ENCODE measurements around the gene KRTAP16-1. TPM values are rescaled to one million over a fixed set of nuclear protein-coding genes. Genes with fewer than 3 reads are reported as not detected.

KRTAP16-1 gene
- total RNA-seq, 1 experiment from 2014 or later: not detected

GRCh38 chr17:41315204-41315794 lies 6.2 kb upstream of the KRTAP16-1 start, which contains the start of gene KRTAP17-1:
Gene KRTAP17-1 (minus strand): TSS chr17:41315710. CDS start chr17:41315650, 60 bp downstream.
- Histone ChIP-seq H3K4me1 (replicated peaks; ENCODE audit: insufficient read depth) (no peaks in the 10 kb centered on the region), H3K79me2 (ENCODE audit: low read depth) (no peaks in the 10 kb centered on the region), H3K9me3 (ENCODE audit: insufficient read depth, low read depth) (no peaks in the 10 kb centered on the region; the same call in none of the 2 replicates), H3K27me3 (ENCODE audit: insufficient read depth, low read depth) (no peaks in the 10 kb centered on the region), H3K9me2 (ENCODE audit: insufficient read depth) (no peaks in the 10 kb centered on the region), H3K4me2 (no peak within 1 kb of the TSS), H3K4me3 (no peak within 1 kb of the TSS), H3K36me3 (ENCODE audit: low read depth) (peaks cover 4% of the 10 kb centered on the region; the same call in 1 of the 2 replicates), H4K20me1 (ENCODE audit: insufficient read depth) (no peaks in the 10 kb centered on the region), H2AFZ (no peak within 1 kb of the TSS), H3F3A (ENCODE audit: insufficient read depth, low read depth) (no peaks in the 10 kb centered on the region), H3K27ac (no peak within 1 kb of the TSS)
- TF ChIP-seq EZH2 (IDR thresholded peaks at IDR 0.05; ENCODE audit: low read depth) (no peak), CTCF (conservative IDR thresholded peaks at IDR 0.05) (no peak)
- ChIA-PET POLR2A (ENCODE audit: unreplicated experiment) (interaction anchor here (0.5 kb wide), 1 partner anchor 88 kb away, joined by 3 read pairs; no protein-coding TSS in a partner anchor), CTCF (interaction anchor here (0.6 kb wide), 1 partner anchor 207 kb away, joined by 3 read pairs; no protein-coding TSS in a partner anchor)
- intact Hi-C loops (cut with micrococcal nuclease; ENCODE audit: unreplicated experiment): no loop called here
- BruUV-seq (replicated peaks): no TSS peak
- no peak for DNase-seq

DNA sequence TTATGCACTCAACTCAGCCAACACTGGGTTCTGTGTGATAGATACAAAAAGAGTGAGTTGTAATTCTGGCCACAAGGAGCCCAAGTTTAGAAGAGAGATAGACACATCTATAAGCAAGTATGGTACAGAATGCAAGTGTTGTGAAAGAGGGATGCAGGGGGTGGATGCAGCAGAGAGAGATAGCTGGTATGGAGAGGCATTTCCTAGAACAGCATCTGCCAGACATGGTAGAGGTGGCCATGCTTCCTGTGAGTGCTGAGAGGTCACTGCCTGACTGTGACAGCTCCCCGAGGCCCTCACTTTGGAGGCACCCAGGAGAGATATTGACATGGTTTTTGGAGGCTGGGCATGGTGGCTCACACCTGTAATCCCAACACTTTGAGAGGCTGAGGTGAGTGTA lies 2.0 kb upstream of the KRTAP16-1 start:
- H4K20me1 ChIP-seq (ENCODE audit: insufficient read depth): no peaks in the 10 kb centered on the region
- no peaks in the 10 kb centered on the region for H3K27me3 ChIP-seq (ENCODE audit: insufficient read depth, low read depth)
- H2AFZ ChIP-seq: no peak overlapping the region
- no peak for TF ChIP-seq EZH2 (IDR thresholded peaks at IDR 0.05; ENCODE audit: low read depth)
- TF ChIP-seq CTCF (conservative IDR thresholded peaks at IDR 0.05): no peak
- no peaks in the 10 kb centered on the region for H3K9me3 ChIP-seq (ENCODE audit: insufficient read depth, low read depth)
- H3K4me3 ChIP-seq: no peak overlapping the region
- ChIA-PET CTCF (no interaction called here), POLR2A (ENCODE audit: unreplicated experiment) (no interaction called here)
- H3K4me1 ChIP-seq (replicated peaks; ENCODE audit: insufficient read depth): no peaks in the 10 kb centered on the region
- H3K27ac ChIP-seq: no peak overlapping the region
- H3K4me2 ChIP-seq: no peak overlapping the region
- intact Hi-C loops (cut with micrococcal nuclease; ENCODE audit: unreplicated experiment): no loop called here
- no peak for DNase-seq
- no peaks in the 10 kb centered on the region for H3F3A ChIP-seq (ENCODE audit: insufficient read depth, low read depth)
- no TSS peak for BruUV-seq (replicated peaks)
- no peaks in the 10 kb centered on the region for H3K79me2 ChIP-seq (ENCODE audit: low read depth)
- H3K9me2 ChIP-seq (ENCODE audit: insufficient read depth): no peaks in the 10 kb centered on the region
- H3K36me3 ChIP-seq (ENCODE audit: low read depth): no peaks in the 10 kb centered on the region

DNA sequence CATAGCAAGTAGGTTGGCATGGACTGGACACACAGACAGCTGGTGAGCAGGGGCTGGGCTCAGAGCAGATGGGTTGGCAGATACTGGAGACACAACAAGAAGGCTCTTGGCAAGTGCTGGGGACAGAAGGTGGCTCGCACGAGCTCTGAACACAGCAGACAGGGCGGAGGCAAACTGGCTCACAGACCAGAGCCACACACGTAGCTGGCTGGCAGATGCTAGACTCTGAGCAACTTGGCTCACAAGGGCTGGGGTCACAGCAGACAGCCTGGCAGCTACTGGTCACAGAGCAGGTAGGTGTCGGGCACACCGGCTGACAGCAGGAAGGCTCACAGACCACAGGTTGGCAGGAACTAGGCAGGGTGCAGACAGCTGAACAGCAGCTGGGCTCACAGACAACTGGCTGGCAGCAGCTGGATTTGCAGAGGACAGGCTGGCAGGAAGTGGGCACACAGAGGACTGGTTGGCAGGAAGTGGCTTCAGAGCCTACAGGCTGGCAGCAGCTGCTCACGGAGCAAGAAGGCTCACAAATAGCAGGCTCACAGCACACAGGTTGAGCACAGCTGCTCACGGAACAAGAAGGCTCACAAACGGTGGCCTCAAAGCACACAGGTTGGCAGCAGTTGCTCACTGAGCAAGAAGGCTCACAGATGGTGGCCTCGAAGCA lies 725 bp downstream of the KRTAP16-1 start:
- no peaks in the 10 kb centered on the region for H3K4me1 ChIP-seq (replicated peaks; ENCODE audit: insufficient read depth)
- no peaks in the 10 kb centered on the region for H3F3A ChIP-seq (ENCODE audit: insufficient read depth, low read depth)
- no peaks in the 10 kb centered on the region for H3K36me3 ChIP-seq (ENCODE audit: low read depth)
- TF ChIP-seq EZH2 (IDR thresholded peaks at IDR 0.05; ENCODE audit: low read depth) (no peak), CTCF (conservative IDR thresholded peaks at IDR 0.05) (no peak)
- BruUV-seq (replicated peaks): no TSS peak
- intact Hi-C loops (cut with micrococcal nuclease; ENCODE audit: unreplicated experiment): no loop called here
- ChIA-PET POLR2A (ENCODE audit: unreplicated experiment) (no interaction called here), CTCF (no interaction called here)
- no peak overlapping the region for H2AFZ ChIP-seq
- no peaks in the 10 kb centered on the region for H4K20me1 ChIP-seq (ENCODE audit: insufficient read depth)
- H3K9me2 ChIP-seq (ENCODE audit: insufficient read depth): no peaks in the 10 kb centered on the region
- DNase-seq: no peak
- no peak overlapping the region for H3K27ac ChIP-seq
- H3K4me3 ChIP-seq: no peak overlapping the region
- H3K79me2 ChIP-seq (ENCODE audit: low read depth): no peaks in the 10 kb centered on the region
- H3K9me3 ChIP-seq (ENCODE audit: insufficient read depth, low read depth): no peaks in the 10 kb centered on the region
- no peak overlapping the region for H3K4me2 ChIP-seq
- H3K27me3 ChIP-seq (ENCODE audit: insufficient read depth, low read depth): no peaks in the 10 kb centered on the region

Measured in PC-9 (cell line).